ENCODE data around the gene FGD3.

FGD3 gene

DNA sequence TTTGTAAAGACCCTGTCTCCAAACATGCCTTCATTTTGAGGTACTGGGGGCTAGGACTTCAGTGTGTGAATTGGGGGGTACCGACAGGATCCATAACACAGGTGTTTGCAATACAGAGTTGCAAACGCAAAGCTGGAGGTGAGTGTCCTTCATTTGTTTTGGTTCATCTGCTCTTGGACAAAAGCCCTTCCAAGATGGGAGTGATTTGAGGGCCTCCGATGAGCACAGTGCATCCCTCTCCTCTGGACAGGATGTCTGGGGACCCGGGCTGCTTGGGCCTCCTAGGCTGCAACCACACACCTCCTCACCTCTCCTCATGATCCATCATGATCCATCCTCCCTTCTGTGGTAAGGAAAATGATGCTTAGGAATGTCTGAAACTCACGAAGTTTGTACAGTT is 23.8 kb downstream of the FGD3 start:
- no peak for DNase-seq (ENCODE audit: low read depth)
- no peak overlapping the region for H3K4me3 ChIP-seq (ENCODE audit: low read depth, low read length)
- TF ChIP-seq, protein P1, sequence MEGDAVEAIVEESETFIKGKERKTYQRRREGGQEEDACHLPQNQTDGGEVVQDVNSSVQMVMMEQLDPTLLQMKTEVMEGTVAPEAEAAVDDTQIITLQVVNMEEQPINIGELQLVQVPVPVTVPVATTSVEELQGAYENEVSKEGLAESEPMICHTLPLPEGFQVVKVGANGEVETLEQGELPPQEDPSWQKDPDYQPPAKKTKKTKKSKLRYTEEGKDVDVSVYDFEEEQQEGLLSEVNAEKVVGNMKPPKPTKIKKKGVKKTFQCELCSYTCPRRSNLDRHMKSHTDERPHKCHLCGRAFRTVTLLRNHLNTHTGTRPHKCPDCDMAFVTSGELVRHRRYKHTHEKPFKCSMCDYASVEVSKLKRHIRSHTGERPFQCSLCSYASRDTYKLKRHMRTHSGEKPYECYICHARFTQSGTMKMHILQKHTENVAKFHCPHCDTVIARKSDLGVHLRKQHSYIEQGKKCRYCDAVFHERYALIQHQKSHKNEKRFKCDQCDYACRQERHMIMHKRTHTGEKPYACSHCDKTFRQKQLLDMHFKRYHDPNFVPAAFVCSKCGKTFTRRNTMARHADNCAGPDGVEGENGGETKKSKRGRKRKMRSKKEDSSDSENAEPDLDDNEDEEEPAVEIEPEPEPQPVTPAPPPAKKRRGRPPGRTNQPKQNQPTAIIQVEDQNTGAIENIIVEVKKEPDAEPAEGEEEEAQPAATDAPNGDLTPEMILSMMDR (conservative IDR thresholded peaks at IDR 0.05; ENCODE audit: low read depth, low read length): no peak

DNA sequence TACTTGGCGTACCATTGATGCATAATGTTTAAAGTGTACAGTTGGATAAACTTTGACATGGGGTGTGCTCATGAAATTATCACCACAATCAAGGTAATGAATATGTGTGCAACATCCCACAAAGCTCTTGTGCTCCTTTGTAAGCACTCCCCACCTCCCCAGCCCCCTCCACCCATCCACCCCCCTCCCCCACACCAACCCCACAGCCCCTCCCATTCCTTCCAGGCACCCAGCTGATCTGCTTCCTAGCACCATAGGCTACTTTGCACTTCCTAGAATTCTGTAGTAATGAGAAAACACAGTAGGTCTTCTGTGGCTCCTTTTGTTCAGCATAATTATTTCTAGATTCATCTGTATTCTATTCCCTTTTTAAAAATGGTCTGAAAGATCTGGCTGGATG is 24.5 kb downstream of the FGD3 start:
- H3K4me3 ChIP-seq (ENCODE audit: low read depth, low read length): no peak overlapping the region
- no peak for DNase-seq (ENCODE audit: low read depth)
- TF ChIP-seq, protein P1 (conservative IDR thresholded peaks at IDR 0.05; ENCODE audit: low read depth, low read length): no peak

DNA sequence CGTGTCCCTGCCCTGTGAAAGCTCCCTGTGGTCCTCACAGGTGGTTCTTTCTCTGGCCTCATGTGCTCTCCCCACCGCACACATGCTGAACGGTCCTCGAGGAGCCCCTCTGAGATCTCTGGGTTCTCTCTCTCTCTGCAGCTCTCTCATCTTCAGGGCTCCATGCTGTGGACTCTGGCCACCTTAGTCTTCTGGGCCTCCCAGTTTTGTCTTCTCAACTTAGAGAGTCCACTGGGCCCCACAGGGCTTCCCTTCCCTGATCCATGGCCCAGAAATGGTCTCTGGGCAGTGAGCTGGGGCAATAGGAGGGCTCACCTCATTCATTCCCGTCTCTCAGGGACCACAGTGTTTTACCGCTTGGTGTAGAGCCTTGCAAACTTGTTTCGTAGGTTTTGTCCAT is 26.4 kb downstream of the FGD3 start:
- no peak for DNase-seq (ENCODE audit: low read depth)
- TF ChIP-seq, protein P1 (conservative IDR thresholded peaks at IDR 0.05; ENCODE audit: low read depth, low read length): no peak

DNA sequence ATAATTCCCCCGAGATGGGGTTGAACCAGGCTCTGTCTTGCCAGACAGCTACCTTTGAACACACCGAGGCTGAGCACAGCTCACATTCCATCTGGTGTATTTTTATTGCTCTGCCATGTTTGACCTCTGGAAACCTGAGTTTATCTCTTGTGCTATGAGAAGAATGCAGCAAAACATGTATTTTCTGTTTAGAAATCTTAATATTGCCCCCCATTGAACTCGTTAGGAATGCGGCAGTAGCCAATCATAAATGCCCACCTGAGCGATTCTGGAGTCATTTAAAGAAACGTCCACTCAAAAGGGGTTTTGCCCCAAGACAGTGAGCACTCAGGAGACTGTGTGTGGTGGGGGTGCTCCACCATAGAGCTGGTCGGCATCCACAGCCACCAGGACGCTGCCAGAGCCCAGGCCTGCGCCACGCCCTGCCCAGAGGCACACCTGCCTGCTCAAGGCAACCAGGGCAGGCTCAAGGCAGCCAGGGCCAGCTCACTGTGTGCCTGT is 26.9 kb downstream of the FGD3 start:
- DNase-seq (ENCODE audit: low read depth): no peak
- TF ChIP-seq, protein P1 (conservative IDR thresholded peaks at IDR 0.05; ENCODE audit: low read depth, low read length): no peak
- H3K4me3 ChIP-seq (ENCODE audit: low read depth, low read length): no peak overlapping the region

More for the DNA sequence above, 26.4 kb downstream of the FGD3 start:
- no peak overlapping the region for H3K4me3 ChIP-seq (ENCODE audit: low read depth, low read length)

DNA sequence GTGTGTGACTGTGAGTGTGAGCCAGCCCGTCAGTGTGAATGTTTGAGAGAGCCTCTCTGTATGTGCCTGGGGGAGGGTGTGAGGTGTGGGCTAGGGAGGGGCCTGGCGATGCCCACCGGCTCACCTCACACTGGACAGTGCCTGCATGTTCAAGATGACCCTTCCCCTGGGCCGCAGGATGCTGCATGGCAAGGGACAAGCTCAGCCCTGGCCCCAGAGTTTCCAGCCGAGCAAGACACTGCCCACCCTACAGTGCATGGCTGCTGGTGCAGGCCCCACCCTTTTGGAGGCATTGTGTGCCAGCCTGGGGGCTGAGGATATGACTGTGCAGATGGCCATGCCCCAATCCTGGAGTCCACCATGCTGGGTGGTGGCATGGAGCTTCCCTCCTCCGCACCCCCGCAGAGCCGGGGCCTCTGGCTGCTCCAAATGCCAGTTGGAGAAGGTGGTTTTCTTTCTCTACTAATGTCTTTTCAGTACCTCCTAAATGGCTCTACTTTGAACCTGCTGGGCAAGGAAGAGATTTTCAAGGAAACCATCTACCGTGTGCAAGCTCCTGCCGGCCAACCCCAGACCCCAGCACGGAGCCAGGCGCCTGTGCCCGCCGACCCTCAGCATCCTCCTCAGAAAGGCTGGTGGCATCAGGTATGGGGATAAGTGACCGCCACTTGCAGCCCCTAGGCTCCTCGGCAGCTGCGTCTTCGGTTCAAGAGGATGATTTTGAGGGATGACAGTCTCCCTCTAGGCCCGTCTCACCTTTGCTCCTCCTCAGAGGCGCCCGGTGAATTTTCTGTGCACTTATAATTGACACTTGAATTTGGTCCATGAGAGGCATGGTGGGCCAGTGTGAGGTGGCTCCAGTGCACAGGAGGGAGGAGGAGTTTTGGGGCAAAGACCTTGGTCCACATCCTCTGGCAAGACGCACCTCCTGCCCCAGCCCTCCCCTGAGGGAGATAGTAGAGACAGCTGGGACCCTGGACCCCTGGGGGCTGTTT is 27.7 kb downstream of the FGD3 start:
- TF ChIP-seq, protein P1 (conservative IDR thresholded peaks at IDR 0.05; ENCODE audit: low read depth, low read length): no peak
- DNase-seq (ENCODE audit: low read depth): no peak
- no peak overlapping the region for H3K4me3 ChIP-seq (ENCODE audit: low read depth, low read length)

DNA sequence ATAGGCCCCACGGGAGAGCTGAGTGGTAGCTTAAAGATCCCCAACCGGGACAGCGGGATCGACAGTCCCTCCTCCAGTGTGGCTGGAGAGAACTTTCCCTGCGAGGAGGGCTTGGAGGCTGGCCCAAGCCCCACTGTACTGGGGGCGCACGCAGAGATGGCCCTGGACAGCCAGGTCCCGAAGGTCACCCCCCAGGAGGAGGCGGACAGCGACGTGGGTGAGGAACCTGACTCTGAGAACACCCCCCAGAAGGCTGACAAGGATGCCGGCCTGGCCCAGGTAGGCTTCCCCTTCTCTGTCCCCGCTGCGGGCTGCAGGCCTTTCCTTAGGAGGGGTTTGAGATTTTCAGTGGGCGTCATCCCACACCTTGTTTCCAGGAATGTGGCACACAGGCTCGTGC is 29.1 kb downstream of the FGD3 start:
- no peak overlapping the region for H3K4me3 ChIP-seq (ENCODE audit: low read depth, low read length)
- no peak for DNase-seq (ENCODE audit: low read depth)
- TF ChIP-seq, protein P1 (conservative IDR thresholded peaks at IDR 0.05; ENCODE audit: low read depth, low read length): no peak

All from choroid plexus epithelial cell (primary cell).